HL-60/S4 treated with phorbol 12-myristate 13-acetate at 8.2 ng/mL for 4 days and 3 days (cell line): ENCODE measurements around the gene ZNRF1.
"Not testable (repeated sequence)": the region's sequence is repeated elsewhere in the genome, so short reads cannot be mapped to it uniquely, and the experiment has no call there.

Source experiments
- in situ Hi-C: fragments of 300-500 bp; cut with MboI; formaldehyde crosslinking; loops from 2 replicates; pipeline ENCODE4 v1.15.0; 2022; ENCODE audit warnings: low sequenced_read_pairs

ZNRF1 gene

GRCh38 chr16:74999609-75000480 is 1.0 kb downstream of the ZNRF1 start:
- in situ Hi-C loops: loop anchor here (10.0 kb wide), 1 partner anchor 105 kb away; no protein-coding TSS in a partner anchor

- in situ Hi-C loops: no loop called here
Observed at GRCh38 chr16:75000481-75001081, 1.8 kb downstream of the ZNRF1 start.

GRCh38 chr16:75002474-75002873 is 3.6 kb downstream of the ZNRF1 start:
- in situ Hi-C loops: no loop called here

DNA sequence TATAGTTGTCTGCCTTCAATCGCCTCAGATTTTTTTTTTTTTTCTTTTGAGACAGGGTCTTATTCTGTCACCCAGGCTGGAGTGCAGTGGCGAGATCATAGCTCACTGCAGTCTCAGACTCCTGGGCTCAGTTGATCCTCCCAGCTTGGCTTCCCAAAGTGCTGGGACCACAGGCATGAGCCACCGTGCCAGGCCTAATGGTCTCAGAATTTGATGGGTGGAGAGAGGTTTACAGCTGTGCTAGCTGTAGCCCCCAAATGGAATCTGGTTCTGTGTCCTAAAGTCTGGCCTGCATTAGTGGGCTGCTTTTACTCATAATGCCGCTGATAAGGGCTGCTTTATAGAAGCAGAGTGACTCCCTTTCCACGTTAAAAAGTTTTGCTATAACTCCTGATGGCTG is 5.1 kb downstream of the ZNRF1 start:
- in situ Hi-C loops: no loop called here

- in situ Hi-C loops: no loop called here
Observed at GRCh38 chr16:75004460-75004859, 5.6 kb downstream of the ZNRF1 start.

DNA sequence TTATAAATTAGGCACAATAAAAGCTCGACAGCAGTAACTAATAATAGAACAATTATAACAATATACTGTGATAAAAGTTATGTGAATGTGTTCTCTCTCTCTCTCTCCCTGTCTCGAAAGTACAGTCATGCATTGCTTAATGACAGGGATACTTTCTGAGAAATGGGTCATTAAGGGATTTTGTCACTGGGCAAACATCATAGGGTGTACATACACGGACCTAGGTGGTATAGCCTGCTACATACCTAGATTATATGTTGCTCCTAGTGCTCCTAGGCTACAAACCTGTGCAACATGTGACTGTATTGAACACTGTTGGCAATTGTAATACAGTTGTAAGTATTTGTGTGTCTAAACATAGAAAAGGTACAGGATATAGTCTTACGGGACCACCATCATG is 6.9 kb downstream of the ZNRF1 start:
- in situ Hi-C loops: no loop called here

GRCh38 chr16:75007443-75007842 is 8.6 kb downstream of the ZNRF1 start:
- in situ Hi-C loops: no loop called here

GRCh38 chr16:75010427-75010826 is 11.6 kb downstream of the ZNRF1 start:
- in situ Hi-C loops: no loop called here

- in situ Hi-C loops: no loop called here
Observed at GRCh38 chr16:75011634-75012307, 12.9 kb downstream of the ZNRF1 start.

- in situ Hi-C loops: no loop called here
Observed at GRCh38 chr16:75012380-75013081, 13.7 kb downstream of the ZNRF1 start.

DNA sequence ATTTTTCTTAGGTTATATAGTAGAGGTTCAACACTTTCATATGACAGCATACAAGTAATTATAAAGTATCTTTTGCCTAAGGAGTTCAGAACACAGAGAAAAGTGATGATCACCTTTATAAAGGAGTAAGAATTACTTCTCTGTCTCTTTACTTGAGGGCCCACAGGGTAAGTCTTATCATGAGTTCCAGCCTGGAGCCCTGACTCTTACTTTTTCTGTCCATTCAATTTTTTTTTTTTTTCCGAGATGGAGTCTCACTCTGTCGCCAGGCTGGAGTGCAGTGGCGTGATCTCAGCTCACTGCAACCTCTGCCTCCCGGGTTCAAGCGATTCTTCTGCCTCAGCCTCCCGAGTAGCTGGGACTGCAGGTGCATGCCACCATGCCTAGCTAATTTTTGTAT is 14.3 kb downstream of the ZNRF1 start:
- in situ Hi-C loops: not testable (repeated sequence)

GRCh38 chr16:75014318-75014717 is 15.5 kb downstream of the ZNRF1 start:
- in situ Hi-C loops: no loop called here

GRCh38 chr16:75016451-75017081 is 17.7 kb downstream of the ZNRF1 start:
- in situ Hi-C loops: not testable (repeated sequence)

DNA sequence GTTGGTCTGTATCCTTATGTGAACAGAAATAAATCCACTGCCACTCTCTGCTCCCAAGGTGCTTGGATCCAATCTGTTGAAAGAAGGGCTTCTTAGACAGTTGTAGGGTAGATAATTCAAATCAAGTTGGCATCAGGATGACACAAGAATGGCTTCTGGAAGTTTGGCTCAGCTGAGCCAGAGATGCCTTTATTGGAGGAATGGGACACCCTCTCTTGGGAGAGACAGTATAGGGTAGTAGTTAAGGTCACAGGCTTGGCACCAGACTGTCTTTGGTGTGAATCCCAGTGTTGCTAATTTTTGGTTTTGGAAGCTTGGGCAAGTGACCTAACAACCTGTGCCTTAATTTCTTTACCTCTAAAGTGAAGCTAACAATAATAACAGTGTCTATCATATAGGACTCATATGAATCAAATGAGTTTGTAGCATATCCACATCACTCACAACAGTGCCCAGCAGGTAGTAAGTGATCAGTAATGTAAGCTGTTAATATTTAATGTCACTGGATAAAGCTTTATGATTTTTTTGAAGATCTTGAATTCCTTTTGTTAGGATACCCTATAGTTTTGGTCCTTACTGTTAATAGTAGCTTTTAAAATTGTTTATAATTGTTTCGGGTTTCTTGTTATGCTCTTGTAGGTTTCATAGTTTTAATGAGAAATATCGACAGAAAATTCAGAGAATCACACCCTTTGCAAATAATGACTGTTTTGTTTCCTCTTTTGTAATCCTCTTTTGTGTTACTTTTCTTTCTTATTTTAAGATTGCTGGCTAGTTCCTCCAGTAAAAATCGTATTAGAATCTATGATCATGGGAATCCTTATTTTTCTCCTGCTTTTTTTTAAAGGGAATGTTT is 19.1 kb downstream of the ZNRF1 start:
- in situ Hi-C loops: no loop called here

GRCh38 chr16:75019007-75019406 is 20.2 kb downstream of the ZNRF1 start:
- in situ Hi-C loops: no loop called here

- in situ Hi-C loops: no loop called here
Observed at GRCh38 chr16:75019586-75019985, 20.8 kb downstream of the ZNRF1 start.

- in situ Hi-C loops: no loop called here
Observed at GRCh38 chr16:75021410-75021809, 22.6 kb downstream of the ZNRF1 start.

- in situ Hi-C loops: no loop called here
Observed at GRCh38 chr16:75022567-75022966, 23.7 kb downstream of the ZNRF1 start.

DNA sequence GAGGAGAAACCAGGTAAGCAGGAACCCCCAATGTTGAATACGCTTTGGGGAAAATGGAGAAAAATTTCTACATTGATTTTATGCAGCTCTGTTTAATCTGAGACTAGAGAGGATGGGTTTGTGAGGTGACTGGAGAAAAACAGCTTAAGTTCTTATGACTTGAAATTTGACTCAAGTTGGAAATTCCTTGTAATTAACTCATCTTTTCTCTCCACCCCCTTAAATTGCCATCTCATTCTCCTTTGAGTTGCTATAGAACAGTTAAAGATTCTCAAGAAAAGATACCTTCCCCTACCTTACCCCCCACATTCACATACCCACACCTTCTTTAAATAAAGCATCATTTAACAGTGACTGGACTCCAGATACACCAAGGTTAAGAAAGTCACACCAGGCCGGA is 24.2 kb downstream of the ZNRF1 start:
- in situ Hi-C loops: no loop called here

- in situ Hi-C loops: no loop called here
Observed at GRCh38 chr16:75024182-75024581, 25.4 kb downstream of the ZNRF1 start.
